ENCODE data around the gene PFKM. TPM values are rescaled to one million over a fixed set of nuclear protein-coding genes. Genes with fewer than 3 reads are reported as not detected.

Gene PFKM
- total and polyA plus RNA-seq, 2 of the 4 experiments (the other 2 are of a cell fraction): 56.7 to 82.6 TPM

DNA sequence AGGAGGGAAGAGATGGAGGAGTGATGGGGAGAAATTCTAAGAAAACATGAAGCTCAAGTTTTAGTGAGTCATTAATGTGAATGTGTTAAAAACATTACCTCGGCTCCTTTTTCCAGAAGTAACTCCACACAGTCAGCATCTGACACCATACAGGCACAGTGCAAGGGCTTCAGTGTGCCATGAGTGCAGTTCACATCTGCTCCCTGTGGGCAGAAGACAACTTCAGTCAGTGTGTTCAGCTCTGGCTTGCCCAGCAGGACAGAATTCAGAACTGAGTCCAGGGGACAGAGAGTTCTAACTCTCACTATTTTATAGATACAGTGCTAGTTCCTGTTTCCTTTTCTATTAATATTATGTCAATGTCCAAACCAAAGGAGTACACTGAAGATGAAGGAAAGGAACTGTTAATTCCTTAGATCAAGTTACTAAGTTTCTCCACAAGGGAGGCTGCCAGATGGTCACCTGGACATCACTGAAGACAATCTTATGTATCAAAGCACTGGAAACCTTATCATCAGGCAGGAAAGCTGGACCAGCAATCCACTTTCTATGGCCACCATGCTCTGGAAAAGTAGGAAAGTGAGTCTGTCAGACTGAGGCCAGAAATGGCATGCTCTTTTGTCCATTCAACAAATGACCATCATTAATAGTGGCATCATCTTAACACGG, 32.1 kb downstream of the PFKM start:
- Histone ChIP-seq H3K27ac (ENCODE audit: insufficient read depth, low read length) (no peak overlapping the region), H3K56ac (ENCODE audit: extremely low read depth, insufficient read depth, low read length) (no peak overlapping the region), H4K5ac (ENCODE audit: low read depth, low read length) (no peak overlapping the region), H4K8ac (ENCODE audit: low read depth in 2 of 2, low read length in 2 of 2) (no peak overlapping the region), H2BK15ac (ENCODE audit: low read depth, low read length) (no peak overlapping the region), H2AK5ac (ENCODE audit: low read depth, low read length) (no peak overlapping the region), H2BK120ac (ENCODE audit: low read depth, low read length) (no peak overlapping the region), H3K9ac (ENCODE audit: low read depth, low read length) (no peak overlapping the region), H2BK20ac (ENCODE audit: low read depth, low read length) (no peak overlapping the region), H3K9me3 (ENCODE audit: control insufficient read depth, insufficient read depth, low read length) (no peaks in the 10 kb centered on the region), H3K4me1 (ENCODE audit: control insufficient read depth, insufficient read depth, low read length) (no peaks in the 10 kb centered on the region), H3K79me1 (ENCODE audit: low read depth in 1 of 2, low read length in 2 of 2) (peaks cover under 1 to 20% of the 10 kb centered on the region in 2 experiments; a peak in 3 of 4 replicates), H3K4ac (ENCODE audit: low read depth, low read length) (no peak overlapping the region), H4K91ac (ENCODE audit: insufficient read depth, low read depth, low read length) (no peak overlapping the region), H2AK9ac (replicated peaks; ENCODE audit: low read depth, low read length, poor library complexity) (no peak overlapping the region), H3K4me2 (ENCODE audit: low read depth, low read length) (no peak overlapping the region), H3K14ac (replicated peaks; ENCODE audit: low read depth, low read length) (no peak overlapping the region), H3K27me3 (ENCODE audit: control insufficient read depth, insufficient read depth, low read length) (no peaks in the 10 kb centered on the region), H3K36me3 (ENCODE audit: control insufficient read depth, insufficient read depth, low read length) (peaks cover 32% of the 10 kb centered on the region), H3K9me1 (ENCODE audit: insufficient read depth, low read length) (no peaks in the 10 kb centered on the region), H2AFZ (replicated peaks; ENCODE audit: low read length, poor library complexity) (no peak overlapping the region), H3K4me3 (ENCODE audit: insufficient read depth, low read depth, low read length) (no peak overlapping the region), H3K18ac (ENCODE audit: low read depth, low read length) (no peak overlapping the region), H3K23ac (ENCODE audit: low read depth, low read length) (no peak overlapping the region), H2BK5ac (ENCODE audit: low read depth, low read length, poor library complexity, severe bottlenecking) (no peak overlapping the region), H4K20me1 (ENCODE audit: insufficient read depth, low read length) (no peaks in the 10 kb centered on the region)
- dilution Hi-C loops (cut with HindIII; ENCODE audit: low sequenced_read_pairs, unreplicated experiment) (no loop called here), intact Hi-C loops (cut with micrococcal nuclease) (no loop called here), in situ Hi-C loops (cut with MboI; ENCODE audit: low sequenced_read_pairs) (no loop called here)
- WGBS, 2 experiments (ENCODE audit: extremely low coverage in 2 of 2, insufficient read length in 1 of 2): 80% methylated on average over 1 of the region's 2 CpGs; no CpG with 5 or more reads in 1 of the 2 experiments
- DNase-seq: no peak
- CTCF ChIA-PET: no interaction called here
- no peak for ATAC-seq (ENCODE audit: low read depth)
- POLR2A ChIA-PET (ENCODE audit: unreplicated experiment): no interaction called here
- BruUV-seq (replicated peaks): no TSS peak
- TF ChIP-seq MAZ (IDR thresholded peaks at IDR 0.05; ENCODE audit: borderline replicate concordance, low read depth, low read length): no peak
- TF ChIP-seq MXI1 (IDR thresholded peaks at IDR 0.05; ENCODE audit: borderline replicate concordance, low read depth, low read length): no peak
- TF ChIP-seq RFX5 (IDR thresholded peaks at IDR 0.05; ENCODE audit: low read depth, low read length): no peak
- TF ChIP-seq CHD1 (IDR thresholded peaks at IDR 0.05; ENCODE audit: low read depth, low read length): no peak
- no peak for TF ChIP-seq NFE2L2 (IDR thresholded peaks at IDR 0.05; ENCODE audit: low read depth, low read length)
- no peak for TF ChIP-seq RAD21 (IDR thresholded peaks at IDR 0.05; ENCODE audit: low read length)
- TF ChIP-seq, protein P1, sequence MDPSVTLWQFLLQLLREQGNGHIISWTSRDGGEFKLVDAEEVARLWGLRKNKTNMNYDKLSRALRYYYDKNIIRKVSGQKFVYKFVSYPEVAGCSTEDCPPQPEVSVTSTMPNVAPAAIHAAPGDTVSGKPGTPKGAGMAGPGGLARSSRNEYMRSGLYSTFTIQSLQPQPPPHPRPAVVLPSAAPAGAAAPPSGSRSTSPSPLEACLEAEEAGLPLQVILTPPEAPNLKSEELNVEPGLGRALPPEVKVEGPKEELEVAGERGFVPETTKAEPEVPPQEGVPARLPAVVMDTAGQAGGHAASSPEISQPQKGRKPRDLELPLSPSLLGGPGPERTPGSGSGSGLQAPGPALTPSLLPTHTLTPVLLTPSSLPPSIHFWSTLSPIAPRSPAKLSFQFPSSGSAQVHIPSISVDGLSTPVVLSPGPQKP (IDR thresholded peaks at IDR 0.05; ENCODE audit: borderline replicate concordance, low read depth, low read length): no peak
- TF ChIP-seq, protein P2, sequence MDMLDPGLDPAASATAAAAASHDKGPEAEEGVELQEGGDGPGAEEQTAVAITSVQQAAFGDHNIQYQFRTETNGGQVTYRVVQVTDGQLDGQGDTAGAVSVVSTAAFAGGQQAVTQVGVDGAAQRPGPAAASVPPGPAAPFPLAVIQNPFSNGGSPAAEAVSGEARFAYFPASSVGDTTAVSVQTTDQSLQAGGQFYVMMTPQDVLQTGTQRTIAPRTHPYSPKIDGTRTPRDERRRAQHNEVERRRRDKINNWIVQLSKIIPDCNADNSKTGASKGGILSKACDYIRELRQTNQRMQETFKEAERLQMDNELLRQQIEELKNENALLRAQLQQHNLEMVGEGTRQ (IDR thresholded peaks at IDR 0.05; ENCODE audit: low read depth, low read length): no peak
- TF ChIP-seq, protein P3, sequence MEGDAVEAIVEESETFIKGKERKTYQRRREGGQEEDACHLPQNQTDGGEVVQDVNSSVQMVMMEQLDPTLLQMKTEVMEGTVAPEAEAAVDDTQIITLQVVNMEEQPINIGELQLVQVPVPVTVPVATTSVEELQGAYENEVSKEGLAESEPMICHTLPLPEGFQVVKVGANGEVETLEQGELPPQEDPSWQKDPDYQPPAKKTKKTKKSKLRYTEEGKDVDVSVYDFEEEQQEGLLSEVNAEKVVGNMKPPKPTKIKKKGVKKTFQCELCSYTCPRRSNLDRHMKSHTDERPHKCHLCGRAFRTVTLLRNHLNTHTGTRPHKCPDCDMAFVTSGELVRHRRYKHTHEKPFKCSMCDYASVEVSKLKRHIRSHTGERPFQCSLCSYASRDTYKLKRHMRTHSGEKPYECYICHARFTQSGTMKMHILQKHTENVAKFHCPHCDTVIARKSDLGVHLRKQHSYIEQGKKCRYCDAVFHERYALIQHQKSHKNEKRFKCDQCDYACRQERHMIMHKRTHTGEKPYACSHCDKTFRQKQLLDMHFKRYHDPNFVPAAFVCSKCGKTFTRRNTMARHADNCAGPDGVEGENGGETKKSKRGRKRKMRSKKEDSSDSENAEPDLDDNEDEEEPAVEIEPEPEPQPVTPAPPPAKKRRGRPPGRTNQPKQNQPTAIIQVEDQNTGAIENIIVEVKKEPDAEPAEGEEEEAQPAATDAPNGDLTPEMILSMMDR (conservative IDR thresholded peaks at IDR 0.05; ENCODE audit: low read depth, low read length): no peak
- no peak for TF ChIP-seq MAFK (IDR thresholded peaks at IDR 0.05; ENCODE audit: low read depth, low read length)
- no peak for TF ChIP-seq SMC3 (IDR thresholded peaks at IDR 0.05; ENCODE audit: low read depth, low read length)
- TF ChIP-seq FOS (IDR thresholded peaks at IDR 0.05; ENCODE audit: low read depth, low read length): no peak
- TF ChIP-seq POLR2A (IDR thresholded peaks at IDR 0.05; ENCODE audit: low read depth, low read length): no peak
- no peak for TF ChIP-seq RCOR1 (IDR thresholded peaks at IDR 0.05; ENCODE audit: insufficient replicate concordance, low read length)
- TF ChIP-seq CEBPB (IDR thresholded peaks at IDR 0.05; ENCODE audit: low read depth, low read length): no peak
- TF ChIP-seq BHLHE40 (IDR thresholded peaks at IDR 0.05; ENCODE audit: low read depth, low read length): no peak
